HG03045 (cell line): Measurements from ENCODE around the gene TIMP3.
"Not testable (repeated sequence)": the region's sequence is repeated elsewhere in the genome, so short reads cannot be mapped to it uniquely, and the experiment has no call there.

Experiments
- ATAC-seq: cut with Tn5 transposase; IDR thresholded peaks from one replicate; pipeline ENCODE4 v1.9.1; 2021; ENCODE audit warnings: mild to moderate bottlenecking, moderate library complexity; ENCODE audit not compliant: unreplicated experiment

TIMP3 gene

GRCh38 chr22:32850591-32851517, 49.3 kb downstream of the TIMP3 start:
- no peak for ATAC-seq

- ATAC-seq: no peak
These were observed 51.1 kb downstream of the TIMP3 start for GRCh38 chr22:32852395-32853251.

GRCh38 chr22:32853662-32854061, 52.2 kb downstream of the TIMP3 start:
- ATAC-seq: no peak

- ATAC-seq: no peak
These were observed 52.9 kb downstream of the TIMP3 start for GRCh38 chr22:32854351-32854804.

- ATAC-seq: no peak
These were observed 53.7 kb downstream of the TIMP3 start for GRCh38 chr22:32855045-32855756.

GRCh38 chr22:32858121-32858703, 56.7 kb downstream of the TIMP3 start:
- ATAC-seq: no peak

- ATAC-seq: no peak
These were observed 57.5 kb downstream of the TIMP3 start for GRCh38 chr22:32858957-32859356.

GRCh38 chr22:32859743-32860142, 58.2 kb downstream of the TIMP3 start:
- no peak for ATAC-seq

- ATAC-seq: no peak
These were observed 59.8 kb downstream of the TIMP3 start for GRCh38 chr22:32861330-32861729.

GRCh38 chr22:32862083-32862482, 60.6 kb downstream of the TIMP3 start:
- no peak for ATAC-seq

- no peak for ATAC-seq
These were observed 61.6 kb downstream of the TIMP3 start for GRCh38 chr22:32862936-32863661.

- ATAC-seq: no peak
These were observed 62.5 kb downstream of the TIMP3 start for GRCh38 chr22:32864041-32864440.

- ATAC-seq: no peak
These were observed 63.1 kb downstream of the TIMP3 start for GRCh38 chr22:32864596-32864995.

GRCh38 chr22:32866953-32867352, 65.4 kb downstream of the TIMP3 start:
- no peak for ATAC-seq

GRCh38 chr22:32868946-32869345, 67.4 kb downstream of the TIMP3 start:
- no peak for ATAC-seq

GRCh38 chr22:32870474-32870873, 69.0 kb downstream of the TIMP3 start:
- no peak for ATAC-seq

GRCh38 chr22:32873604-32874003, 72.1 kb downstream of the TIMP3 start:
- not testable (repeated sequence) for ATAC-seq

- no peak for ATAC-seq
These were observed 72.9 kb downstream of the TIMP3 start for GRCh38 chr22:32874385-32874784.

GRCh38 chr22:32874976-32875375, 73.5 kb downstream of the TIMP3 start:
- no peak for ATAC-seq

- no peak for ATAC-seq
These were observed 75.0 kb downstream of the TIMP3 start for GRCh38 chr22:32876516-32876915.
